Measurements from ENCODE around the gene LPIN1.

LPIN1 gene, protein sequence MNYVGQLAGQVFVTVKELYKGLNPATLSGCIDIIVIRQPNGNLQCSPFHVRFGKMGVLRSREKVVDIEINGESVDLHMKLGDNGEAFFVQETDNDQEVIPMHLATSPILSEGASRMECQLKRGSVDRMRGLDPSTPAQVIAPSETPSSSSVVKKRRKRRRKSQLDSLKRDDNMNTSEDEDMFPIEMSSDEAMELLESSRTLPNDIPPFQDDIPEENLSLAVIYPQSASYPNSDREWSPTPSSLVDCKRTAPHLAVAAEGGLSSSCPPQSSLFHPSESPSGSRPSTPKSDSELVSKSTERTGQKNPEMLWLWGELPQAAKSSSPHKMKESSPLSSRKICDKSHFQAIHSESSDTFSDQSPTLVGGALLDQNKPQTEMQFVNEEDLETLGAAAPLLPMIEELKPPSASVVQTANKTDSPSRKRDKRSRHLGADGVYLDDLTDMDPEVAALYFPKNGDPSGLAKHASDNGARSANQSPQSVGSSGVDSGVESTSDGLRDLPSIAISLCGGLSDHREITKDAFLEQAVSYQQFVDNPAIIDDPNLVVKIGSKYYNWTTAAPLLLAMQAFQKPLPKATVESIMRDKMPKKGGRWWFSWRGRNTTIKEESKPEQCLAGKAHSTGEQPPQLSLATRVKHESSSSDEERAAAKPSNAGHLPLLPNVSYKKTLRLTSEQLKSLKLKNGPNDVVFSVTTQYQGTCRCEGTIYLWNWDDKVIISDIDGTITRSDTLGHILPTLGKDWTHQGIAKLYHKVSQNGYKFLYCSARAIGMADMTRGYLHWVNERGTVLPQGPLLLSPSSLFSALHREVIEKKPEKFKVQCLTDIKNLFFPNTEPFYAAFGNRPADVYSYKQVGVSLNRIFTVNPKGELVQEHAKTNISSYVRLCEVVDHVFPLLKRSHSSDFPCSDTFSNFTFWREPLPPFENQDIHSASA

DNA sequence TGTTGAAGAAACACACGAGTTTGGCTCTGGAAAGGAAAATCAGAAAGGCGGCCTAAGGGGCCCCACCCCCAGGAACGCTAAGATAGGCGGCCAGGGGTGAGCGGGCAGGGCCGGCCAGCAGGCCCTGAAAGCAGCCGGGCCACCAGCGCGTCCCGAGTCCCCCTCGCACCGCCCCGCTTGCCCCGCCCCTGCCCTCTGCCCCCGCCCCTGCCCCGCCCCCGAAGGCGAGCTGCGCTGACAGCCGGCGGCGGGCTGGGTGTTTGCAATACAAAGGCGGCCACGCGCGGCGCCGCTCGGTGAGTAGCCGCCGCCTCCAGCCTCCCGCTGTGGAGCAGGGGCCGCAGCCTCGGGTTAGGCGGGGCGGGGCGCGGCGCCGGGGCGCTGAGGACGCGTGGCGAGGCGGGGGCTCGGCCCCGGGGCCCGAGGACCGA, at the start of gene LPIN1:
Gene LPIN1 (plus strand): TSS at position 257 of the 431 bp plus-strand sequence. CDS start 18,910 bp downstream, outside the sequence.
- DNase-seq (ENCODE audit: low read depth) = peak; percentile 80

DNA sequence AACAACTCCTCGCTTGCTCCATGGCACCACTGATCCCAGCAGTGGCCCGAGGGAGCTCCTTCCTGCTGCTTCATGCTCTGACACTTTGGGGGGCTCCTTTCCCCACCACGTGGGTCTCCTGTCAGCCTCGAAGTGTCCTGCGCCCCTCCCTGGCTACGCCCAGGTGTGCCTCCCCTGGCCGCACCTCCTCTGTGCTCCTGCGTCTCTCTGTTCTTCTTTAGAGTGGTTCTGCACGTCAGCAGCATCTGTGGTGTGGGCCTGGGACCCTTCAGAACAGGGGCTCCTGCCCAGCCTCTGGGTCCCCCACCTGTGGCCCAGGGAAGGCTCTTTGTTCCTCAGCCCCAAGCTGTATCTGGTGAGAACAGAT, 49.7 kb upstream of the LPIN1 start:
- DNase-seq (ENCODE audit: low read depth) = no peak

DNA sequence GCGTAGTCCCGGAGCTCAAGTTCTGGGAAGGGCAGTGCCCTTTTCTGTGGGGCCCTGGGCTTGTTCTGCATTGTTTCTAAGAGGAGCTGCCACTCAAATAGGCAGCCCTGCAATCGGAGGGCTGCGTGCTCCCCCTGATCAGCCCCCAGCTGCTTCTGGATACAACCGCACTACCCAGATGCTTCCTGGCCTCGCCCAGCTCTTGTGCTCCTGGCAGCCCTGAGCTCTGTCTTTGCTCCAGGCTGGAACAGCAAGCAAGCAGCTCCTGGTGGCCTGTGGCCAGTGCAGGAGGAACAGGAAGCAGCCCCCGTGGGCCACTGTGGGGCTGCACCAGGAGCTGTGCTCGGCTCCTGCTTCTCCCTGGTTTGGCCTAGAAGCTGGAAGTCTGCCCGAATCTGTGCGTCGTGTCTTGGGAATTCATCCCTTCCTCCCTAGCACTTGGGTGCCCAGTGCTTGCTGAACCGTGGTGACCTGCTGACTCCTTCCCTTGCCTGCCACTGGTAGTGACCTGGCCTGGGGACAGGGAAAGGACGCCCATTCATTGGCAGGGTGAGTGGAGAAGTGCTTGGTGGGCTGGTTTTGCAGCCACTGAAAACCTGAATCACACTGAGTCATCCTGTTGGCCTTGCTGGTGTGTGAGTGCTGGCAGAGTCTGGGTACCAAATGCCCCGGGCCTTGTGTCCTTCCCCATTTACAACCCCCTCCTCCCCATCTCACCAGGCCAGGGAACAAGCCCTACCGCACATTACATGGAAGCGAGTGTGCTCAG, 49.1 kb upstream of the LPIN1 start:
- no peak for DNase-seq (ENCODE audit: low read depth)

DNA sequence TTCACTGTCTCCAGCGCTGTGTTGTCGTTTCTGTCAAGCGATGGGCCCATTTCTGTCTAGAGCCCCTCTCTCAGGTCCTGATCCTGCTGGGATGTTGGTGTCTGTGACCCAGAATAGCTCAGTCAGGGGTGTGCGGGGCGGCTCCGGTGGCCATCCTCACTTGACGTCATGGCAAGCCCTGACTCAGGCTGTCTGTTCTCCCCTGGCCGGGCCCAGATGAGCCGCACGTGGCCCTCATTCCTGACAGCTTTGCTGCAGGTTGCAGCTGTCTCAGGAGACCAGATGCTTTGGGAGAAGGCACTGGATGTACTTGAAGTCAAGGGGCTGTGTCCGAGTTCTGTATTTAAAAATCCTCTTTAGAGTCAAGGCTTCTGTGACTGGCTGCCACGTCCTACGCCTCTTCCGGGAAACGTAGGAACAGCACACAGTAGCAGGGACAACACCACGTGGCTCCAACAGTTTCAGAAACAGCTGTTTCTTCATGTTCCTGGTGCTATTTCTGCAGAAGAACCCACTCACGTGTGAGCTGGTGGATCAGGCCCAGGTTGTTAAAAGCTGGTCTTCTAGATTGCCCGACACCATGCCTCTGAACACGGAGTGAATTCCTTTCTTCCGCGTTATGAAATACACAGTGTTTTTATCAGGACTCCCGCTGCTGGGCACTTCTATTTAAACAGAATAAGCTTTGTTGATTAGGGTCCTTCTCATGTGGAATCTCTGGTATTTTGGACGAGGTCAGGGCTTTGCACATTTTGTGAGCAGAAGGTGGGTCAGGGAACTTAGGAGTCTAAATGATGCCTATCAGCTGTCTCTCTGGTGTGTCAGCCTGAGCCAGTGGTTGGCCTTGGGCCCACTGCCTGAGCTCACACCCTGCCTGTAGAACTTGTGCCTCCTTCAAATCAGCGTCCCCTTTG, 48.2 kb upstream of the LPIN1 start:
- DNase-seq (ENCODE audit: low read depth) = no peak

DNA sequence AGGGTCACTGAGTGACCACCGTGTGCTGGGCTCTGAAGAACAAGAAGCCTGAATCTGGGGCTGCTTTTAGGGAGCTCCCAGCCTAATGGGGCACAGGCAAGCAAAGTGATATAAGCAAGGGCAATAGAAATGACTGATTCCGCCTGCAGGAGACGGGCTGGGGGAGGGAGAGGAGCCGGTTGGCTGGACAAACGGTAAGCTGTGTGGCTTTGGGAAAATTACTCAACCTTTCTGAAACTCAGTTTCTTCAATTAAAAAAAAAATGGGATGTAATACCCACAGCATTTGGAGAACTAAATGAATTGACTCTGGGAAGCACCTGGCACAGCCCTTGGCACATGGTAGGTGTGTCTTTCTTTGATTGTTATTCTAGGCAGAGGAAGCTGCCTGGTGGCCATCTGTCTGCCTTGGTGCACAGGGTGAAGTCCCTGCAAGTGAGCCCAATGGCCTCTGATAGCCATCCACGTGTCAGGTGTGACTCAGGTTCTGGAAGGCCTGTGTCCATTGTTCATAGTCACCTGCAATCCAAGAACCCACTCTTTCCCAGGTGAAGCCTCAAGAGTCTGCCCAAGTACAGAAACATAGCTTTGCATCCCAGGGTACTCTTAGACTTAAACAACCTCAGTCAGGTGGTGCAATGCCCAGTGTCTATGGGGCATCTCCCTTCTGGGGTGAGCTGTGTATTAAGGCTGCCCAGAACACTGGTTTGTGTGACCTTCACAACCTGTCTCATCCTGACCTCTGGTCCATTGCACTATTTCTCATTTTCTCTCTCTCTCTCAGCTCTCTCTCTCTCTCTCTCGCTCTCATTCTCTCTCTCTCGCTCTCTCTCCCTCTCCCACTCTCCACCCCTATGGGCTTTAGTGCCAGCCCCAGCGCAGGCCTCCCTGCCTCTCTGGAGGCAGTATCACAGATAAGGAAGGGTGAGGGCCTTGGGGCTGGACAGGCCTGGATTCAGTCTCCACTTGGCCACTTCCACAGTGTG, 46.5 kb upstream of the LPIN1 start:
- DNase-seq (ENCODE audit: low read depth) = no peak

DNA sequence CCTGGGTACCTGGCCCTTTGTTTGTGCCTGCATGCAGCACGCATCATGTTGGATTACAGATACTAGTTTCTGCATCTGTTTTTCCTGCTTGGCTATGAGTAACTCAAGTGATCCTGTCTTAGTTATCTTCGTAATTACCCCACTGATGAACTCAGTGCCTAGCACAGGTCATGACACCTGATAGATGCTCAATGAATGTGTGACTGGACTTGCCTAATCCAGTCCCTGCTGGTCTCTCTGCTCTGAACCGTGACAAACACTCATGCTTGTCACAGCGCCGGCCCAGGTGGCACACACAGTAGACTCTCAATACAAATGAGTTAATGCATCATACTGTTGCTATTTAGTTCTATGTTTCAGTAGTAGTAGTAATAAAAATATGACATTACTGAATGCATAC, 45.2 kb upstream of the LPIN1 start:
- DNase-seq (ENCODE audit: low read depth) = no peak

DNA sequence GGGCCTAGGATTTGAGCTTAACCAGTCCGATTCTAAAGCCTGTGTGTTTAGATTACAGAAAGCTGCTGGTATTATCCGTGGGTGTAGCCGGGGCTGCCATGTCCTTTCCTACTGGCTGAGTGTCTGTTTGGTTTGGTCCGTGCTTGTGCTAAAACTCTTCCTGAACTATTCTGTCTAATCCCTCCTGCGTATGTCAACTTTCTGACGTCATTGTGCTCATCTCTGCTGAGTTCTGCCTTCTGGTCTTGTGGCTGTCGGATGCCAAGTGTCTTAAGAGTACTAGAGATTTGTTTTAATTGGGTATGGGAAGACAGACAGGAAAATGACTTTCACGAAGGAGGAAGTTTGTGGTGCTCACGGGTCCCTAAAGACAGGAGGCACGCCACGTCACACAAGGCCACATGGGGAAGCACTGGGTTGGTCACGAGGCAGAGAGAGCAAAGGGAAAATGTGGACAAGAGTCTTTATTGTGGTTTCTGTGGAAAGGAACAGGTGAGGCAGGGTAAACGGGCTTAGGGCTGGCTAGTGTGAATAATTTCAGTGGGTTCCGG, 44.6 kb upstream of the LPIN1 start:
- no peak for DNase-seq (ENCODE audit: low read depth)

DNA sequence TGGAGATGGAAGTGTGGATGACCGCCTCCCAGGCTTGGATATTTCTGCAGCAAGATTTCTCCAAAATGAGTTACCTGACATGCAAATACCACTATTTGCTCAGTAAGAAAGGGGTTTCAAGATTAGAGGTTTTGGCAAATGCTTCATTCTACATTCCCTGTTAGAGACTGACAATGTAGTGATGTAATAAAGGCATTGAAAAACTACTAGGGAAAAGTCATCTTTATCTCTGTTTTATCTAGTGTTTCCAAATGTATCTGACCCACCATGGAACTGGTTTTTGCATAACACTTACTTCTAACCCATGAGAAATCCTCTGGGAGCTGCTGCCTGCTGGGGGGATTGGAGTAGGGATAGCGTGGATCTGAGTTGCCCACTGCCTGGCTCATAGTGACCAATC, 43.5 kb upstream of the LPIN1 start:
- DNase-seq (ENCODE audit: low read depth) = no peak

DNA sequence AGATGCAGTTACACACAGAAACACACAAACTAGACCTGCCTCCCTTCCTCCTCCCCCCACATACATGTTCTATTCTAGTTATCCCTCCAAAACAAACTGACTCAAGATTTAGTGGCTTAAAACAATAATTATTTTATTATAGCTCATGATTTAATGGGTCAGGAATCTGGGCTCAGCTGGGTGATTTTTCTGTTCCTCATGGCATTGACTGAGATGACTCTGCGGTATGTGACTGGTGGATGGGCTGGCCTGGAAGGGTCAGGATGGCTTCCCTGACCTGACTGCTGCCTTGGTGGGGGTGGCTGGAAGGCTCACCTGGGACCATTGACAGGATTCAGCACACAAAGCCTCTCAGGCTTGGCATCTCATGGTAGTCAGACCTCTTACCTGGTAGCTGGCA, 42.7 kb upstream of the LPIN1 start:
- no peak for DNase-seq (ENCODE audit: low read depth)

DNA sequence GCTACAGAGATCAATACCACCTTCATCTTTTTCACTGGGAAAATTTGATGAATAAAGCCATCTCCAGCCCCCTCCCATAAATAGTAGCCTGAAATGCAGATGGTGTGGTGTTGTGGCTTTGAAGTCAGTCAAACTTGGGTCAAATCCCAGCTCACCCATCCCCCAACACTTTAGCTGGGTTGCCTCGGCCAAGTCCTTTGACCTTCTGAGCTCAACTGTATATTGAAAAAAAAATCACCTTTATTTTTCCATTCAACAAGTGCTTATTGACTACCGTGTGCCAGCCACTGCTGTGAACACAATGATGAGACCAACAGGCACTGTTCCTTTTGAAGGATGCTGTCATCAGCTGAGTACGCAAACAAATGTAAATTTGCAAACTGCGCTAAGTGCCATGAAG, 41.4 kb upstream of the LPIN1 start:
- DNase-seq (ENCODE audit: low read depth) = no peak

DNA sequence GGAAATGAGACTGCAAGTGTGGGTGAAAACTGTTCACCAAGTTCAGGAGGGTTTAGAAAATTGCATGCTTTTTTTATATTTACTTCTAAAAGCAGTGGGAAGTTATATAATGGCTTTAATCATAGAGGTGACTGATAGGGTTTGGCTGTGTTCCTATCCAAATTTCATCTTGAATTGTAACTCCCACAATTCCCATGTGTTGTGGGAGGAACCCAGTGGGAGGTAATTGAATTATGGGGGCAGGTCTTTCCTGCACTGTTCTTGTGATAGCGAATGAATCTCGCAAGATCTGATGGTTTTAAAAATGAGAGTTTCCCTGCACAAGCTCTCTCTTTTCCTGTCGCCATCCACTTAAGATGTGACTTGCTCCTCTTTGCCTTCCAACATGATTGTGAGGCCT, 40.7 kb upstream of the LPIN1 start:
- no peak for DNase-seq (ENCODE audit: low read depth)

DNA sequence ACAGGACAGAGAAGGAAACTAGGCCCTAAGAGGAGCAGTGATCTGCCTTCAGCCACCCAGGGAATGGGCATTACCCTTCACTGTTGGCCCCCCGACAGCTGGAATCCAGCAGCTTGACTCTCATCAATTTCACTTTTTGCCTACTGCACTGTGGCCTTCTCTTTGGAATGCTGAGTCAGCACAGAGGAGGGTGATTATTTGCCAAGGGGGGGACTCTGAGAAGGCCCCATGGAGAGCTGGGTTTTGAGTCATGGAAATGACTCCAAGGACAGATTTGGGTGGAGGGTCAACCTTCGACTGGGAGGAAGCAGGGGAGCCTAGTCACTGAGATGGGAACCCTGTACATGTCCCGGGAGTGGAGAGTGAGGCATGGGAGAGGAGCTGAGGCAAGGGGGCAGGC, 38.3 kb upstream of the LPIN1 start:
- DNase-seq (ENCODE audit: low read depth) = no peak

DNA sequence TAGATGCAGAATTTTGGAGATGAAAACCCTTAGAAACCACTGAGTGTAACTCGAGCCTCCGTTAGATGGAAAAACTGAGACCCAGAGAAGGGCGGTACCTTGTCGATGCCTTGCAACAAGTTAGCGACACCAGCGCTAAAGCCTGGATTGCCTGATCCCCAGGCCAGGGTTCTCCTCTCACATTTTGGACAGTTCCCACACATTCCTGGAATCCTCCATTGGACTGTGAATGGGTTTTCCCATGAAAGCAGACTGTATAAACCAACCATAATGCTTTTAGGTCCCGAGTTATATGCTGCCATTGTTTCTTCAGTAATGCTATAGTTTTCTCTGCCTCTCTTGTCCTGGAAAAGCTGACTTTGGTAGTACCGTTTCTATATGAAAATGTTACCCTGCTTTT, 37.1 kb upstream of the LPIN1 start:
- no peak for DNase-seq (ENCODE audit: low read depth)

DNA sequence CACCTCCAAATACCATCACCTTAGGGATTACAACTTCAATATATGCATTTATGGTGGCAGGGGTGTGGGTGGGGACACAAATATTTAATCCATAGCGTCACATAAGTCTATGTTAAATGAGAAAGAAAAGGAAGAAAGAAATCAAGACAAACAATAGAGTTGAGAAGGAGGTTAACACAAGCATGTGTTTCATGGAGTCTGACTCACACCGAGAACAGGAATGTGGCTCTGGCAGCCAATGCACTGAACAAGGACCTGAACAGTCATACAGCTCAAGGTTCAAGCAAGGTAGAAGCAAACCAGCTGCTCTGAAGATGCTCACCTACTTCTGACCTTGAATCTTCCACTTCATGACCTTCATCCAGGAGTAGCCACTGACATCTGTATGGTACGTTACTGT, 36.2 kb upstream of the LPIN1 start:
- no peak for DNase-seq (ENCODE audit: low read depth)

DNA sequence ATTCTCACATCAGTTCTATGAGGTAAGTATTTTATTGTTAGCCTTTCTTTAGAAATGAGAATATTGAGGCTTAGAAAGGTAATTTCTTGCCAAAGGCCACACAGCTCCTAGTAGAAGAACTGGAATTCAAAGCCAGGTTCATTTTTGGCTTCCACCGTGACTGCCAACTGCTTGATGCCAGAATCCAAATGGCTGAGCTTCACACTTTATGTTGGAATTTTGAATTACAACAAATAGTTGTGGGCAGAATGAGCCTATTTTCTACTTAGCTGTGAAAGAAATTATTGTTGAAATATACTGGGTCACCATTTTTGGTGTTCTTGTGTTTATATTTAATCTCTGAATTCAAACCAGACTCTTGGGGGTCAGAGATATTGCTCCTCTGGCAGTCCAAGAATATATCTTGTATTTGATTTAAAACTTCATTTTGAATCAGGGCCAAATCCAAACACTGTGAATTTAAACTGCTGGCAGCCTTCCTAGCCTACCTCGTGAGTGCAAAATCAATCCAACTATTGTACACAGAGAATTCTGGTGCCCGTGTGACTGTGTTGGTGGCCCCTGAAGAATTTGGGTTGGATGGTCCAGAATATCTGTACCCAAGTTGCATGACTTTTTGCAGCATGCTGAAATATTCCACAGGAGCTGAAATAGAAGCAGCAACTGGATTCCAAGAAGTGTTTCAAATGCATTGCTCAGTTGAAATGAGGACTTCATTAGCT, 35.6 kb upstream of the LPIN1 start:
- no peak for DNase-seq (ENCODE audit: low read depth)

DNA sequence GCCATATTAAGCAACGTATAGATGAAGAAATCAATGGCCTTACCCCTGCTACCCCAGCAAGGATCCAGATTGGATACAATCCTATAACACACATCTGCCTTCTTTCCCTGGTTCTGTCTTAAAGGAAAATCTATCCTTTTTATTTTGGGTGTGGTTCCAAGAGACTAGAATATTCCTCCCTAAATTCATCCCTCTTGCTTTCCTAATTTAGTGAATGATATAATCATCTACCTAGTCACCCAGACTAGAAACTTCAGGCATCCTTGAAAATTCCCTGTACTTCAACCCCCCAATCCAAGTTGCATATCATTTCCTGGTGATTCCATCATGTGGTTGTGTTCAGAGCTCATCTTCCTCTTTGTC, 35.1 kb upstream of the LPIN1 start:
- DNase-seq (ENCODE audit: low read depth) = no peak

DNA sequence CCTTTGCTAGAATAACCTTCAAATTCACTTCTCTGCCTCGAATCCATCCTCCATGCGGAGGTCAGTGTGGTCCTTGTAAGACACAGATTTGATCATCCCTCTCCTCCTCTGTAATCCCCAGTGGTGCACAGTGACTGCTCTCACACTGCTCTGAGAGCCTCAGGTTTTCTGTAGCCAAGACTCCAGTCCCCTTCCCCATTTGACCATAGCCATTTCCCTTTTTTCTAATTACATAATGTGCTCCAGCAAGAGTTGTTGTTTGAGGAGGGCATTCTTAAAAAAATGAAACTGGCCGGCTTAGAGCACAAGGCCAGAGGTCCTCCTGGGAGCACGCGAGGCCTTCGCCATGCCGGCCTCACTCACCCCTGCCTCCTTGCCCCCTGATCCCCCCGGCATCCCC, 34.7 kb upstream of the LPIN1 start:
- no peak for DNase-seq (ENCODE audit: low read depth)

DNA sequence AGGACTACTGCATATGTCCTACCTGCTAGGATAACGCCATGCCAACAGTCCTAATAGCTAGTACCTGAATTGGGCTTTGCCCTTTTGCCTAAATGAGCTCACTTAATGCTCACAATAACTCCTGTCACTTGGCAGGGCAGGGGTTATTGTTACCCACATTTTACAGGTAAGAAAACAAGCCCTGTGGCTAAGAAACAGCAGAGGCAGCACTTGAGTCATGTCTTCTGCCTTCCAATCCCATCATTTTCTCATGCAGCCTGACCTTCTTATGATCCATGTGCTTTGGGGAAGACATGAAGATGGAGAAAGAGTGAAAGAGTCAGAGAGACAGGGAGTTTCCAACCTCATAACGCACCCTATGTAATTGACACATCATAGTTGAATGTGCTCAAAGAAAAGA, 33.6 kb upstream of the LPIN1 start:
- DNase-seq (ENCODE audit: low read depth) = no peak

DNA sequence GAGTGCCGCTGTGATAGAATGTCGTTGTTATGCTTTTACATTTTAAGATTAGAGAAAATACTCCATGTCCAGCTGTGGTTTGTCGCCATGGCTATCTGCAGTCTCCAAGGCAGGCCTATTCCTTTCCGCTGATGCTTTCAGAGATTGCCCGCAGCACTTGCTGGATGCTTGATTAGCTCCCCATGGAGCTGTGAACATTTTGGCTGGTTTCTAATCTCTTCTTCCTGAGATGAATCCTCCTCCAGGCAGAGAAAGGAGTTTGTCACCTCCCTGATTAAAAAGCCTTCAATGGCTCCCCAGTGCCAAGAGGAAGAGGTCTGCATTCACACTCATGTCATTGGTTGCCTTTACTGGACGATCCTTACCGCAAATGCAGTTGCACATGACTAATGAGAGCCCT, 32.6 kb upstream of the LPIN1 start:
- DNase-seq (ENCODE audit: low read depth) = no peak
